GM21526 (cell line): Measurements from ENCODE around the gene MARCO.
"Not testable (repeated sequence)": the region's sequence is repeated elsewhere in the genome, so short reads cannot be mapped to it uniquely, and the experiment has no call there.

ENCODE experiments used
- ATAC-seq: cut with Tn5 transposase; IDR thresholded peaks from one replicate; pipeline ENCODE4 v1.9.1; 2021; ENCODE audit warnings: moderate library complexity; ENCODE audit not compliant: unreplicated experiment, low FRiP score

MARCO gene

GRCh38 chr2:119025762-119026351 is 83.9 kb downstream of the MARCO start:
- ATAC-seq = no peak

GRCh38 chr2:119026890-119027289 is 84.9 kb downstream of the MARCO start:
- ATAC-seq = no peak

GRCh38 chr2:119028327-119029174 is 86.6 kb downstream of the MARCO start:
- no peak for ATAC-seq

GRCh38 chr2:119029297-119029696 is 87.3 kb downstream of the MARCO start:
- no peak for ATAC-seq

GRCh38 chr2:119037922-119038321 is 95.9 kb downstream of the MARCO start:
- ATAC-seq = not testable (repeated sequence)

- ATAC-seq = no peak
Measured at GRCh38 chr2:119040730-119041129, 98.7 kb downstream of the MARCO start.
